HL-60 (cell line): Measurements from ENCODE around the gene FIS1.
A peak's percentile ranks its signal among the peaks of the same experiment; 100 is the strongest.
"Not testable (repeated sequence)": the region's sequence is repeated elsewhere in the genome, so short reads cannot be mapped to it uniquely, and the experiment has no call there.

Experiments used
- DNase-seq, 2 experiments: peaks; one replicate each; pipeline ENCODE4 v3.0.0-alpha.2; 2010 to 2020; ENCODE audit warnings: low read depth in 1 of 2, low spot score in 1 of 2
- H3K27ac ChIP-seq: fragments of 250-450 bp; sonication (Bioruptor Pico); replicated peaks from 2 replicates; pipeline ENCODE4 v1.5.1; 2020; ENCODE audit warnings: mild to moderate bottlenecking, moderate library complexity
- H3K27me3 ChIP-seq: fragments of 250-450 bp; sonication (Bioruptor Pico); 2 replicates; pipeline ENCODE4 v1.5.1; 2021; ENCODE audit warnings: mild to moderate bottlenecking, moderate library complexity; ENCODE audit not compliant: insufficient read depth, poor library complexity, severe bottlenecking
- H3K4me3 ChIP-seq: replicated peaks from 2 replicates; pipeline ENCODE4 v1.5.1; 2011; ENCODE audit warnings: mild to moderate bottlenecking, control low read depth, low read length; ENCODE audit not compliant: insufficient read depth
- GABPA ChIP-seq: IDR thresholded peaks from 2 replicates; pipeline ENCODE4 v1.6.1; 2012; ENCODE audit warnings: low read depth
- POLR2AphosphoS5 ChIP-seq: IDR thresholded peaks from 2 replicates; pipeline ENCODE4 v1.6.1; 2012; ENCODE audit warnings: low read depth
- REST ChIP-seq: IDR thresholded peaks from 2 replicates; pipeline ENCODE4 v1.6.1; 2012; ENCODE audit warnings: low read depth; ENCODE audit not compliant: insufficient replicate concordance
- SPI1 ChIP-seq: IDR thresholded peaks from 2 replicates; pipeline ENCODE4 v1.6.1; 2012; ENCODE audit warnings: low read depth, mild to moderate bottlenecking, borderline replicate concordance
- TF ChIP-seq, protein P1 (sequence below): IDR thresholded peaks from one replicate; pipeline ENCODE4 v1.5.1; 2011; ENCODE audit warnings: low read length, control low read depth, inconsistent platforms; ENCODE audit not compliant: insufficient read depth

FIS1 gene

GRCh38 chr7:101271021-101271420 lies 26.1 kb upstream of the FIS1 start:
- no peak overlapping the region for H3K27ac ChIP-seq
- no peak overlapping the region for H3K4me3 ChIP-seq
- no peak for DNase-seq
- H3K27me3 ChIP-seq, result no peaks in the 10 kb centered on the region
- TF ChIP-seq, protein P1, sequence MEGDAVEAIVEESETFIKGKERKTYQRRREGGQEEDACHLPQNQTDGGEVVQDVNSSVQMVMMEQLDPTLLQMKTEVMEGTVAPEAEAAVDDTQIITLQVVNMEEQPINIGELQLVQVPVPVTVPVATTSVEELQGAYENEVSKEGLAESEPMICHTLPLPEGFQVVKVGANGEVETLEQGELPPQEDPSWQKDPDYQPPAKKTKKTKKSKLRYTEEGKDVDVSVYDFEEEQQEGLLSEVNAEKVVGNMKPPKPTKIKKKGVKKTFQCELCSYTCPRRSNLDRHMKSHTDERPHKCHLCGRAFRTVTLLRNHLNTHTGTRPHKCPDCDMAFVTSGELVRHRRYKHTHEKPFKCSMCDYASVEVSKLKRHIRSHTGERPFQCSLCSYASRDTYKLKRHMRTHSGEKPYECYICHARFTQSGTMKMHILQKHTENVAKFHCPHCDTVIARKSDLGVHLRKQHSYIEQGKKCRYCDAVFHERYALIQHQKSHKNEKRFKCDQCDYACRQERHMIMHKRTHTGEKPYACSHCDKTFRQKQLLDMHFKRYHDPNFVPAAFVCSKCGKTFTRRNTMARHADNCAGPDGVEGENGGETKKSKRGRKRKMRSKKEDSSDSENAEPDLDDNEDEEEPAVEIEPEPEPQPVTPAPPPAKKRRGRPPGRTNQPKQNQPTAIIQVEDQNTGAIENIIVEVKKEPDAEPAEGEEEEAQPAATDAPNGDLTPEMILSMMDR, result no peak
- TF ChIP-seq POLR2AphosphoS5, result no peak
- TF ChIP-seq GABPA, result no peak
- no peak for TF ChIP-seq SPI1
- no peak for TF ChIP-seq REST

DNA sequence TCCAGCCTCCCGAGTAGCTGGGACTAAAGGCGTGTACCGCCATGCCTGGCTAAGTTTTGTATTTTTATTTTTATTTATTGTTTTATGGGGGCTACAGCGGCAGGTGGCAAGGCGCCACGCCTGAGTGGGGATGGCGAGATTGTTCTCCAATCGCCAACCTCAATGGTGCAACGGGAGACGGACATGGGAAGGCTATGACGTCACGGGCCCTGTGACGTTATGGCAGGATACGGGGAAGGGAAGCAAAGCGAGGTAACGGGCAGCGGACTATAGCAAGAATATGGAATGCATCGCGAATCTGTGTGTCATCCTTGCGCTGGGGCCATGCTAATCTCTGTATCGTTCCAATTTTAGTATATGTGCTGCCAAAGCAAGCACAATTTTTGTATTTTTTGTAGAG lies 24.8 kb upstream of the FIS1 start:
- TF ChIP-seq POLR2AphosphoS5, result no peak
- TF ChIP-seq REST, result no peak
- H3K27me3 ChIP-seq, result no peaks in the 10 kb centered on the region
- no peak overlapping the region for H3K27ac ChIP-seq
- DNase-seq, result no peak
- no peak overlapping the region for H3K4me3 ChIP-seq

- DNase-seq, result no peak
- Histone ChIP-seq H3K27me3 (no peaks in the 10 kb centered on the region), H3K27ac (no peak overlapping the region), H3K4me3 (no peak overlapping the region)
- TF ChIP-seq POLR2AphosphoS5 (no peak), SPI1 (no peak), REST (no peak), GABPA (no peak)
- TF ChIP-seq, protein P1, result no peak
Measured at GRCh38 chr7:101265622-101266516, 21.0 kb upstream of the FIS1 start.

DNA sequence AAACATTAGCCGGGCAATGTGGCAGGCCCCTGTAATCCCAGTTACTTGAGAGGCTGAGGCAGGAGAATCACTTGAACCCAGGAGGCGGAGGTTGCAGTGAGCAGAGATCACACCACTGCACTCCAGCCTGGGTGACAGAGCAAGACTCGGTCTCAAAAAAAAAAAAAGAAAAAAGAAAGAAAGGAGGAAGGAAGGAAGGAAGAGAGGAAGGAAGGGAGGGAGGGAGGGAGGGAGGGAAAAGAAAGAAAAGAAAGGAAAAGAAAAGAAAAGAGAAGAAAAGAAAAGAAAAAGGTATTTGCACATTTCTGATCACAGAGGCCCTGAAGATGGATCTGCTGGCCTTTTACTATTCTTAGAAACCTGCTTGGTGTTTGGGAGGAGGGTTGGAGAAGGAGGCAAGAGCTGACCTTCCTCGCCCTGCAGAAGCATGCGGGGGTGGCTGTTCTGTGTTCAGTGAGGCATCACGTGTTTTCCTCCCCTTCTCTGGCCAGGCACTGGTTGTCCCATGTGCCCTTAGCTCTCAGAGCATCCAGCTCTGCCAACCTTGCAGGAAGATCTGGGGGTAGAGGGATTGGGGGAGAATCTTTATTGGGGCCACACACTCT lies 19.3 kb upstream of the FIS1 start:
- H3K27me3 ChIP-seq, H3K27ac ChIP-seq, H3K4me3 ChIP-seq: not testable (repeated sequence)
- peak in 1 of 2 experiments; percentile 37 for DNase-seq
